Renal cortex interstitium (tissue), 3 donors: ENCODE measurements around the gene ODAD3. TPM values are rescaled to one million over a fixed set of nuclear protein-coding genes. Genes with fewer than 3 reads are reported as not detected.

Source experiments
- polyA plus RNA-seq, 3 donors: library from polyadenylated mRNA; unstranded; fragments of 120-200 nt; gene quantifications; one replicate each; pipeline ENCODE4 v1.2.1, GENCODE V29; 2013; ENCODE audit not compliant: insufficient read length in 3 of 3

The ODAD3 gene
- polyA plus RNA-seq, 3 donors, result 1.5 to 1.9 (median 1.6) TPM

Other genes with a start within 250 kb of the ODAD3 start
- 100 to 1,000 TPM; 115 to 130 (median 116) TPM for gene KANK2, start 237.6 kb downstream of the ODAD3 start, polyA plus RNA-seq
- under 1 TPM; 0.34 to 0.68 (median 0.41) TPM for gene ANGPTL8, start 195.5 kb downstream of the ODAD3 start, polyA plus RNA-seq
- gene DOCK6, start 172.6 kb downstream of the ODAD3 start, polyA plus RNA-seq, result 10 to 100 TPM; 36.4 to 66.4 (median 52.8) TPM
- gene TSPAN16, start 139.0 kb downstream of the ODAD3 start, polyA plus RNA-seq, result not detected
- gene RAB3D, start 95.5 kb downstream of the ODAD3 start, polyA plus RNA-seq, result 10 to 100 TPM; 15.1 to 16.5 (median 16.3) TPM
- 100 to 1,000 TPM; 128 to 145 (median 134) TPM for gene TMEM205, start 88.9 kb downstream of the ODAD3 start, polyA plus RNA-seq
- 10 to 100 TPM; 22.4 to 43.2 (median 28.6) TPM for gene CCDC159, start 88.6 kb downstream of the ODAD3 start, polyA plus RNA-seq
- gene PLPPR2, start 79.7 kb downstream of the ODAD3 start, polyA plus RNA-seq, result 10 to 100 TPM; 10.1 to 16.8 (median 15.0) TPM
- 1 to 10 TPM; 3.1 to 3.6 (median 3.4) TPM for gene SWSAP1, start 60.5 kb downstream of the ODAD3 start, polyA plus RNA-seq
- 10 to 100 TPM; 18.9 to 40.6 (median 24.9) TPM for gene EPOR, start 50.8 kb downstream of the ODAD3 start, polyA plus RNA-seq
- 100 to 1,000 TPM in 1 of 3 donors, 10 to 100 TPM in 2; 62.2 to 151 (median 76.9) TPM for gene RGL3, start 15.8 kb downstream of the ODAD3 start, polyA plus RNA-seq
- 100 to 1,000 TPM; 317 to 384 (median 351) TPM for gene PRKCSH, start 514 bp upstream of the ODAD3 start, polyA plus RNA-seq
- under 1 TPM; 0.19 to 0.52 (median 0.20) TPM for gene ELAVL3, start 45.9 kb upstream of the ODAD3 start, polyA plus RNA-seq
- gene ZNF653, start 70.7 kb upstream of the ODAD3 start, polyA plus RNA-seq, result 10 to 100 TPM in 2 of 3 donors, 1 to 10 TPM in 1; 8.1 to 11.0 (median 10.7) TPM
- 10 to 100 TPM; 37.3 to 48.1 (median 39.0) TPM for gene ECSIT, start 94.0 kb upstream of the ODAD3 start, polyA plus RNA-seq
- gene CNN1, start 103.7 kb upstream of the ODAD3 start, polyA plus RNA-seq, result 1 to 10 TPM; 4.3 to 4.5 (median 4.4) TPM
- 10 to 100 TPM; 41.9 to 56.4 (median 52.7) TPM for gene ELOF1, start 124.1 kb upstream of the ODAD3 start, polyA plus RNA-seq
- gene ACP5, start 142.5 kb upstream of the ODAD3 start, polyA plus RNA-seq, result 10 to 100 TPM; 12.3 to 21.6 (median 12.9) TPM
- 10 to 100 TPM; 38.8 to 44.5 (median 40.7) TPM for gene ZNF627, start 162.4 kb upstream of the ODAD3 start, polyA plus RNA-seq